Stomach (tissue), 4 donors: Measurements from ENCODE around the gene CDCA4.

Experiments
- CTCF ChIP-seq, 7 experiments: fragments of 450-650 bp in 4 of 7; fragments of 200-600 bp in 3 of 7; sonication (generic) in 3 of 7; IDR thresholded peaks; one replicate each; pipeline ENCODE4 v1.5.1; 2016 to 2019; ENCODE audit warnings: antibody characterized with exemption in 7 of 7, control low read depth in 2 of 7, mild to moderate bottlenecking in 1 of 7
- POLR2A ChIP-seq, 4 donors: fragments of 450-650 bp; IDR thresholded peaks; one replicate each; pipeline ENCODE4 v1.6.1; 2016; ENCODE audit warnings: antibody characterized with exemption in 4 of 4, control low read depth in 2 of 4, mild to moderate bottlenecking in 1 of 4, moderate library complexity in 1 of 4
- POLR2AphosphoS5 ChIP-seq, 3 donors: sonication (generic); formaldehyde crosslinking; IDR thresholded peaks; one replicate each; pipeline ENCODE4 v1.6.1; 2016; ENCODE audit warnings: antibody characterized with exemption in 3 of 3

GRCh38 chr14:104965561-104966231, 55.2 kb downstream of the CDCA4 start:
- TF ChIP-seq CTCF (IDR thresholded peaks at IDR 0.05) (no peak), POLR2AphosphoS5 (IDR thresholded peaks at IDR 0.05) (no peak), POLR2A (IDR thresholded peaks at IDR 0.05) (no peak)
